HepG2 (cell line): ENCODE data around the gene FAF1. TPM values are rescaled to one million over a fixed set of nuclear protein-coding genes. Genes with fewer than 3 reads are reported as not detected.
A peak's percentile ranks its signal among the peaks of the same experiment; 100 is the strongest.

Source experiments
- BORCS8-MEF2B ChIP-seq: sonication (generic); formaldehyde crosslinking; IDR thresholded peaks from 2 replicates; pipeline ENCODE4 v1.8.0; 2022; ENCODE audit warnings: mild to moderate bottlenecking, missing genetic modification reagents
- CBFB ChIP-seq: sonication (generic); formaldehyde crosslinking; IDR thresholded peaks from 2 replicates; pipeline ENCODE4 v1.4.0; 2020; ENCODE audit warnings: missing genetic modification reagents
- CBX2 ChIP-seq, 2 experiments: fragments of 200-600 bp in 1 of 2; sonication (generic); formaldehyde crosslinking in 1 of 2; IDR thresholded peaks; 2 replicates each; pipeline versions ENCODE4 v1.7.0 to v1.8.1; 2018 to 2022; ENCODE audit warnings: low read depth in 2 of 2, low read length in 1 of 2, mild to moderate bottlenecking in 1 of 2, missing genetic modification reagents in 1 of 2
- GMEB2 ChIP-seq: IDR thresholded peaks from 2 replicates; pipeline ENCODE4 v1.6.1; 2016; ENCODE audit warnings: missing biosample characterization, missing genetic modification reagents, low read depth
- GPBP1L1 ChIP-seq: sonication (generic); formaldehyde crosslinking; IDR thresholded peaks from 2 replicates; pipeline ENCODE4 v1.5.0; 2020; ENCODE audit warnings: mild to moderate bottlenecking, missing genetic modification reagents
- MTERF4 ChIP-seq: sonication (generic); formaldehyde crosslinking; IDR thresholded peaks from 2 replicates; pipeline ENCODE4 v1.8.0; 2023; ENCODE audit warnings: mild to moderate bottlenecking, missing genetic modification reagents
- ONECUT2 ChIP-seq: sonication (generic); formaldehyde crosslinking; IDR thresholded peaks from 2 replicates; pipeline ENCODE4 v1.4.0; 2020; ENCODE audit warnings: missing genetic modification reagents
- PAF1 ChIP-seq: IDR thresholded peaks from 2 replicates; pipeline ENCODE4 v1.6.1; 2016; ENCODE audit warnings: missing genetic modification reagents, missing compliant biosample characterization
- ZFP36L2 ChIP-seq: sonication (generic); formaldehyde crosslinking; IDR thresholded peaks from 2 replicates; pipeline ENCODE4 v1.4.0; 2020; ENCODE audit warnings: missing genetic modification reagents
- ZHX2 ChIP-seq, 2 experiments: sonication (generic) in 1 of 2; formaldehyde crosslinking in 1 of 2; IDR thresholded peaks; 2 replicates each; pipeline versions ENCODE4 v1.6.1 to v1.9.0; 2014 to 2022; ENCODE audit warnings: antibody characterized with exemption in 1 of 2, borderline replicate concordance in 1 of 2, inconsistent platforms in 1 of 2, low read depth in 1 of 2, missing genetic modification reagents in 1 of 2
- ZMYM4 ChIP-seq: sonication (generic); formaldehyde crosslinking; IDR thresholded peaks from 2 replicates; pipeline ENCODE4 v1.8.1; 2023; ENCODE audit warnings: mild to moderate bottlenecking, missing genetic modification reagents
- ZNF251 ChIP-seq: sonication (generic); formaldehyde crosslinking; IDR thresholded peaks from 2 replicates; pipeline ENCODE4 v1.9.0; 2021; ENCODE audit warnings: mild to moderate bottlenecking, missing genetic modification reagents
- ZNF335 ChIP-seq: sonication (generic); formaldehyde crosslinking; IDR thresholded peaks from 2 replicates; pipeline ENCODE4 v1.4.0; 2020; ENCODE audit warnings: missing genetic modification reagents
- ZNF414 ChIP-seq: sonication (generic); formaldehyde crosslinking; IDR thresholded peaks from 2 replicates; pipeline ENCODE4 v1.5.0; 2020; ENCODE audit warnings: missing genetic modification reagents
- ZNF501 ChIP-seq: sonication (generic); formaldehyde crosslinking; IDR thresholded peaks from 2 replicates; pipeline ENCODE4 v1.5.1; 2020; ENCODE audit warnings: mild to moderate bottlenecking, moderate library complexity, missing genetic modification reagents
- ZNF563 ChIP-seq: sonication (generic); formaldehyde crosslinking; IDR thresholded peaks from 2 replicates; pipeline ENCODE4 v1.8.0; 2022; ENCODE audit warnings: mild to moderate bottlenecking, moderate library complexity, missing genetic modification reagents
- ZNF605 ChIP-seq: sonication (generic); formaldehyde crosslinking; IDR thresholded peaks from 2 replicates; pipeline ENCODE4 v1.8.0; 2022; ENCODE audit warnings: mild to moderate bottlenecking, missing genetic modification reagents
- polyA plus RNA-seq, 8 experiments: library from polyadenylated mRNA; depleted of rRNA in 3 of 8; stranded (reverse) in 7 of 8; unstranded in 1 of 8; fragments of >200 nt; fragmentation: Illumina TruSeq in 4 of 8; extraction: Trizol in 4 of 8; gene quantifications; 2 replicates each; pipeline versions ENCODE4 v1.2.1 to v1.2.3, GENCODE V29; 2011 to 2016; ENCODE audit warnings: low read depth in 4 of 8, missing spikeins in 1 of 8, mixed read lengths in 1 of 8; ENCODE audit not compliant: insufficient read depth in 1 of 8
- total RNA-seq, 5 experiments: library from RNA; depleted of rRNA; stranded (reverse); fragments of >200 nt; fragmentation: Illumina TruSeq; extraction: Trizol; gene quantifications; 2 replicates each; pipeline ENCODE4 v1.2.3, GENCODE V29; 2016; ENCODE audit warnings: low read depth in 1 of 5

FAF1 gene
- total and polyA plus RNA-seq, 2 of the 13 experiments (the other 11 are each of a cell fraction or from before 2014, with no cell fraction given) = 19.4 to 63.3 TPM

- TF ChIP-seq CBX2 (IDR thresholded peaks at IDR 0.05; ENCODE audit: low read depth, low read length) (no peak), CBX2 (CRISPR knock-in tag; IDR thresholded peaks at IDR 0.05; ENCODE audit: low read depth) (no peak), ONECUT2 (CRISPR knock-in tag) (no peak), BORCS8-MEF2B (peak; percentile 89; the same call in 1 of the 2 replicates), ZNF501 (CRISPR knock-in tag) (peak; percentile 70; the same call in 1 of the 2 replicates), GMEB2 (CRISPR knock-in tag) (peak; percentile 53; the same call in 1 of the 2 replicates), ZNF605 (CRISPR knock-in tag) (0 out of 2 replicates have a peak, but pooled peaks have one; percentile 44), ZNF414 (CRISPR knock-in tag) (0 out of 2 replicates have a peak, but pooled peaks have one; percentile 45), PAF1 (CRISPR knock-in tag) (no peak), ZMYM4 (CRISPR knock-in tag) (peak; percentile 99), ZNF335 (CRISPR knock-in tag) (peak; percentile 95), MTERF4 (no peak), GPBP1L1 (CRISPR knock-in tag) (no peak), CBFB (peak; percentile 66), ZNF563 (peak; percentile 49; the same call in 1 of the 2 replicates), ZNF251 (CRISPR knock-in tag) (no peak), ZFP36L2 (CRISPR knock-in tag) (no peak), ZHX2 (IDR thresholded peaks at IDR 0.05; ENCODE audit: low read depth) (peak; percentile 73; the same call in 1 of the 2 replicates), ZHX2 (CRISPR knock-in tag; IDR thresholded peaks at IDR 0.05; ENCODE audit: borderline replicate concordance) (no peak)
Observed at GRCh38 chr1:50959913-50960844, at the start of gene FAF1 (continued).
